GM12891 (cell line): Measurements from ENCODE around the gene CLCF1.

Source experiments
- DNase-seq: peaks from one replicate; pipeline ENCODE4 v3.0.0; 2011; ENCODE audit warnings: low spot score; ENCODE audit not compliant: insufficient read length
- FAIRE-seq: peaks from 2 replicates; lab custom pipeline; 2011; peaks lifted over from hg19 to GRCh38; lab: Jason Lieb, UNC
- PAX5 ChIP-seq: IDR thresholded peaks from 2 replicates; pipeline ENCODE4 v1.6.1; 2011; ENCODE audit warnings: low read length, moderate library complexity, mild to moderate bottlenecking; ENCODE audit not compliant: insufficient read depth, severe bottlenecking
- POLR2A ChIP-seq: IDR thresholded peaks from 2 replicates; pipeline ENCODE4 v1.6.1; 2011; ENCODE audit warnings: low read depth, low read length, control low read depth
- POLR2AphosphoS5 ChIP-seq: IDR thresholded peaks from 2 replicates; pipeline ENCODE4 v1.6.1; 2011; ENCODE audit warnings: low read depth, low read length, control low read depth
- POU2F2 ChIP-seq: IDR thresholded peaks from 2 replicates; pipeline ENCODE4 v1.6.1; 2011; ENCODE audit warnings: low read depth, mild to moderate bottlenecking, control low read depth, low read length, moderate library complexity
- SPI1 ChIP-seq: IDR thresholded peaks from 2 replicates; pipeline ENCODE4 v1.6.1; 2011; ENCODE audit warnings: low read depth, low read length, control low read depth
- TAF1 ChIP-seq: IDR thresholded peaks from 2 replicates; pipeline ENCODE4 v1.6.1; 2011; ENCODE audit warnings: low read depth, low read length, control low read depth

CLCF1 gene

GRCh38 chr11:67368621-67369020 is 4.8 kb downstream of the CLCF1 start:
- FAIRE-seq (peak; percentile 80), DNase-seq (no peak)
- TF ChIP-seq TAF1 (no peak), PAX5 (no peak), POU2F2 (no peak), POLR2A (no peak), SPI1 (no peak), POLR2AphosphoS5 (no peak)

- FAIRE-seq = no peak
- TF ChIP-seq POU2F2 (no peak), SPI1 (no peak), TAF1 (no peak), POLR2AphosphoS5 (no peak), POLR2A (no peak), PAX5 (no peak)
- DNase-seq = no peak
Measured at GRCh38 chr11:67367761-67368227, 5.6 kb downstream of the CLCF1 start.

- DNase-seq (no peak), FAIRE-seq (no peak)
- no peak for TF ChIP-seq POLR2A
- no peak for TF ChIP-seq POU2F2
- TF ChIP-seq POLR2AphosphoS5 = no peak
- TF ChIP-seq SPI1 = no peak
- no peak for TF ChIP-seq TAF1
- TF ChIP-seq PAX5 = no peak
Measured at GRCh38 chr11:67366961-67367760, 6.2 kb downstream of the CLCF1 start.

- DNase-seq (no peak), FAIRE-seq (no peak)
- TF ChIP-seq POLR2A (no peak), POU2F2 (no peak), TAF1 (no peak)
Measured at GRCh38 chr11:67366546-67366945, 6.9 kb downstream of the CLCF1 start.

- TF ChIP-seq SPI1 = no peak
- TF ChIP-seq TAF1 = no peak
- TF ChIP-seq POLR2AphosphoS5 = no peak
- no peak for TF ChIP-seq POLR2A
- no peak for TF ChIP-seq POU2F2
- TF ChIP-seq PAX5 = no peak
- no peak for DNase-seq
- no peak for FAIRE-seq
Measured at GRCh38 chr11:67365736-67366444, 7.5 kb downstream of the CLCF1 start.

GRCh38 chr11:67364783-67365722 is 8.3 kb downstream of the CLCF1 start:
- FAIRE-seq (no peak), DNase-seq (no peak)
- TF ChIP-seq POLR2A (no peak), TAF1 (no peak), SPI1 (no peak), PAX5 (no peak), POLR2AphosphoS5 (no peak), POU2F2 (no peak)

GRCh38 chr11:67364169-67364568 is 9.2 kb downstream of the CLCF1 start:
- FAIRE-seq (no peak), DNase-seq (no peak)
- no peak for TF ChIP-seq TAF1
- TF ChIP-seq POU2F2 = no peak
- no peak for TF ChIP-seq PAX5
- no peak for TF ChIP-seq SPI1
- TF ChIP-seq POLR2AphosphoS5 = no peak
- no peak for TF ChIP-seq POLR2A

- FAIRE-seq (no peak), DNase-seq (no peak)
- TF ChIP-seq TAF1 (no peak), POU2F2 (no peak), POLR2AphosphoS5 (no peak), POLR2A (no peak), SPI1 (no peak), PAX5 (no peak)
Measured at GRCh38 chr11:67357831-67358670, 15.3 kb downstream of the CLCF1 start.
